OCI-LY3 (cell line): ENCODE measurements around the gene TSPAN31.

Experiments
- EZH2phosphoT487 ChIP-seq: fragments of 200-600 bp; shearing (Covaris generic); IDR thresholded peaks from 2 replicates; pipeline ENCODE4 v1.6.1; 2018; ENCODE audit warnings: antibody characterized with exemption, mixed run types, low read depth
- TF ChIP-seq, protein P1 (sequence below): fragments of 200-600, 300-600 bp; sonication (generic); IDR thresholded peaks from 2 replicates; pipeline ENCODE4 v1.5.1; 2014; ENCODE audit warnings: antibody characterized with exemption, low read length, low read depth

GRCh38 chr12:57732726-57733593 lies 11.9 kb upstream of the TSPAN31 start:
- TF ChIP-seq, protein P1, sequence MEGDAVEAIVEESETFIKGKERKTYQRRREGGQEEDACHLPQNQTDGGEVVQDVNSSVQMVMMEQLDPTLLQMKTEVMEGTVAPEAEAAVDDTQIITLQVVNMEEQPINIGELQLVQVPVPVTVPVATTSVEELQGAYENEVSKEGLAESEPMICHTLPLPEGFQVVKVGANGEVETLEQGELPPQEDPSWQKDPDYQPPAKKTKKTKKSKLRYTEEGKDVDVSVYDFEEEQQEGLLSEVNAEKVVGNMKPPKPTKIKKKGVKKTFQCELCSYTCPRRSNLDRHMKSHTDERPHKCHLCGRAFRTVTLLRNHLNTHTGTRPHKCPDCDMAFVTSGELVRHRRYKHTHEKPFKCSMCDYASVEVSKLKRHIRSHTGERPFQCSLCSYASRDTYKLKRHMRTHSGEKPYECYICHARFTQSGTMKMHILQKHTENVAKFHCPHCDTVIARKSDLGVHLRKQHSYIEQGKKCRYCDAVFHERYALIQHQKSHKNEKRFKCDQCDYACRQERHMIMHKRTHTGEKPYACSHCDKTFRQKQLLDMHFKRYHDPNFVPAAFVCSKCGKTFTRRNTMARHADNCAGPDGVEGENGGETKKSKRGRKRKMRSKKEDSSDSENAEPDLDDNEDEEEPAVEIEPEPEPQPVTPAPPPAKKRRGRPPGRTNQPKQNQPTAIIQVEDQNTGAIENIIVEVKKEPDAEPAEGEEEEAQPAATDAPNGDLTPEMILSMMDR, result no peak
- TF ChIP-seq EZH2phosphoT487, result no peak
